Osteoblast (primary cell): ENCODE data around the gene PRELP. TPM values are rescaled to one million over a fixed set of nuclear protein-coding genes. Genes with fewer than 3 reads are reported as not detected.

Experiments used
- DNase-seq: peaks from one replicate; pipeline ENCODE4 v3.0.0; 2011; ENCODE audit warnings: low spot score, mixed read lengths; ENCODE audit not compliant: insufficient read length; ENCODE audit errors: missing footprints
- H2AFZ ChIP-seq: 2 replicates; pipeline ENCODE4 v1.6.0; 2011; ENCODE audit warnings: mild to moderate bottlenecking, low read length
- H3K27ac ChIP-seq: 2 replicates; pipeline ENCODE4 v1.5.1; 2011; ENCODE audit warnings: mild to moderate bottlenecking, low read depth, low read length, moderate library complexity
- H3K27me3 ChIP-seq: 2 replicates; pipeline ENCODE4 v1.6.0; 2012; ENCODE audit warnings: mild to moderate bottlenecking, control low read depth, inconsistent platforms, low read length, moderate library complexity; ENCODE audit not compliant: insufficient read depth
- H3K36me3 ChIP-seq: 2 replicates; pipeline ENCODE4 v1.5.1; 2011; ENCODE audit warnings: mild to moderate bottlenecking, low read length, control low read depth, moderate library complexity; ENCODE audit not compliant: insufficient read depth
- H3K4me1 ChIP-seq: 2 replicates; pipeline ENCODE4 v1.5.1; 2011; ENCODE audit warnings: mild to moderate bottlenecking, low read length, control low read depth, moderate library complexity; ENCODE audit not compliant: insufficient read depth
- H3K4me2 ChIP-seq: 2 replicates; pipeline ENCODE4 v1.6.0; 2011; ENCODE audit warnings: mild to moderate bottlenecking, low read length; ENCODE audit not compliant: insufficient read depth
- H3K4me3 ChIP-seq: fragments of 200-600 bp; sonication (generic); 3 replicates; pipeline ENCODE4 v1.5.1; 2012; ENCODE audit warnings: mild to moderate bottlenecking, low read length, inconsistent platforms; ENCODE audit not compliant: insufficient read depth
- H3K79me2 ChIP-seq: 2 replicates; pipeline ENCODE4 v1.6.0; 2012; ENCODE audit warnings: mild to moderate bottlenecking, low read length, control low read depth, inconsistent platforms; ENCODE audit not compliant: insufficient read depth
- H3K9me3 ChIP-seq: 2 replicates; pipeline ENCODE4 v1.5.1; 2011; ENCODE audit warnings: low read depth, low read length, control low read depth
- H4K20me1 ChIP-seq: 2 replicates; pipeline ENCODE4 v1.6.0; 2012; ENCODE audit warnings: mild to moderate bottlenecking, low read length, control low read depth; ENCODE audit not compliant: insufficient read depth
- CTCF ChIP-seq: IDR thresholded peaks from 2 replicates; pipeline ENCODE4 v1.5.1; 2011; ENCODE audit warnings: mild to moderate bottlenecking, low read depth, low read length, moderate library complexity; ENCODE audit errors: extremely low read depth
- total RNA-seq: library from RNA; depleted of rRNA; stranded (reverse); fragments of >200 nt; gene quantifications from 2 replicates; pipeline ENCODE4 v1.2.3, GENCODE V29; 2012

The PRELP gene
- total RNA-seq, 1 donor: 0.36 TPM

- TF ChIP-seq CTCF: no peak
- no peaks in the 10 kb centered on the region for H3K9me3 ChIP-seq
- H3K4me2 ChIP-seq: peak overlapping the region; percentile 86
- DNase-seq: peak; percentile 97
- H2AFZ ChIP-seq: peak overlapping the region; percentile 83
- H3K27ac ChIP-seq: peak overlapping the region; percentile 78
- no peaks in the 10 kb centered on the region for H4K20me1 ChIP-seq
- H3K36me3 ChIP-seq: no peaks in the 10 kb centered on the region
- peaks cover 2% of the 10 kb centered on the region for H3K27me3 ChIP-seq
- H3K79me2 ChIP-seq: no peaks in the 10 kb centered on the region
- H3K4me3 ChIP-seq: peak overlapping the region; percentile 55
- peaks cover 32% of the 10 kb centered on the region for H3K4me1 ChIP-seq
These were observed 5.0 kb downstream of the PRELP start for GRCh38 chr1:203480525-203481084.

GRCh38 chr1:203481196-203481595 lies 5.6 kb downstream of the PRELP start:
- no peaks in the 10 kb centered on the region for H3K9me3 ChIP-seq
- H3K4me1 ChIP-seq: peaks cover 28% of the 10 kb centered on the region
- H3K36me3 ChIP-seq: no peaks in the 10 kb centered on the region
- peaks cover 2% of the 10 kb centered on the region for H3K27me3 ChIP-seq
- no peak for DNase-seq
- H2AFZ ChIP-seq: peak overlapping the region; percentile 39
- H3K27ac ChIP-seq: peak overlapping the region; percentile 78
- no peaks in the 10 kb centered on the region for H3K79me2 ChIP-seq
- H3K4me3 ChIP-seq: no peak overlapping the region
- peak overlapping the region; percentile 86 for H3K4me2 ChIP-seq
- TF ChIP-seq CTCF: no peak
- no peaks in the 10 kb centered on the region for H4K20me1 ChIP-seq

- peak overlapping the region; percentile 72 for H3K4me3 ChIP-seq
- no peaks in the 10 kb centered on the region for H3K36me3 ChIP-seq
- H3K9me3 ChIP-seq: no peaks in the 10 kb centered on the region
- H3K27ac ChIP-seq: peak overlapping the region; percentile 64
- peak overlapping the region; percentile 97 for H2AFZ ChIP-seq
- H3K27me3 ChIP-seq: peaks cover 20% of the 10 kb centered on the region
- no peaks in the 10 kb centered on the region for H3K79me2 ChIP-seq
- H3K4me2 ChIP-seq: peak overlapping the region; percentile 71
- H4K20me1 ChIP-seq: no peaks in the 10 kb centered on the region
- peaks cover 9% of the 10 kb centered on the region for H3K4me1 ChIP-seq
- TF ChIP-seq CTCF: no peak
- DNase-seq: no peak
These were observed 11.2 kb downstream of the PRELP start for GRCh38 chr1:203486618-203487370.

- TF ChIP-seq CTCF: no peak
- Histone ChIP-seq H4K20me1 (no peaks in the 10 kb centered on the region), H2AFZ (no peak overlapping the region), H3K9me3 (no peaks in the 10 kb centered on the region), H3K4me1 (peaks cover 8% of the 10 kb centered on the region), H3K4me3 (no peak overlapping the region), H3K27me3 (peaks cover 27% of the 10 kb centered on the region), H3K79me2 (no peaks in the 10 kb centered on the region), H3K36me3 (no peaks in the 10 kb centered on the region), H3K4me2 (no peak overlapping the region), H3K27ac (no peak overlapping the region)
- DNase-seq: no peak
These were observed 12.9 kb downstream of the PRELP start for GRCh38 chr1:203488539-203488938.
